ENCODE results near the gene SYTL4. TPM values are rescaled to one million over a fixed set of nuclear protein-coding genes. Genes with fewer than 3 reads are reported as not detected.
A peak's percentile ranks its signal among the peaks of the same experiment; 100 is the strongest.

SYTL4 gene
- polyA plus RNA-seq, 2 of the 4 experiments (the other 2 are of a cell fraction), result 3.3 to 3.9 TPM

DNA sequence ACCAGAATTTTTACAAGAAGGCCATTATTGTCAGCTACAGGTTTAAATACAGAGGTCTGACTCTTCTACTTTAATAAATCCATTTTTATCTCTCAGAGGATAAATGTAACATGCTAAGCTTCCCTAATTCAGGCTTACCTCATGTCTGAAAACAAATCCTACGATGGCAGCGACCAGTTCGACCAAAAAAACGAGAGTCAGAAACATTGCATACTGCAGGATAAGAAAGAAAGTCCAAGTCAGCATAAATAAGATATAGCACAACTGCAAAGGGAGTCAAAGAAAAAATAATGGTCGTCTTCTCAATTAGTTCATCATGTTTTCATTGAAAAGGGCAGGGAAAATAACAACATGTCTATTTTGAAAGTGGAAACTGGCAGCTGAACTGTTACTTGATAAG, 96.9 kb downstream of the SYTL4 start:
- no peaks in the 10 kb centered on the region for H3K9me3 ChIP-seq
- H3K27ac ChIP-seq, result no peak overlapping the region
- H3K4me1 ChIP-seq, result peaks cover 8% of the 10 kb centered on the region; the same call in 2 of the 3 replicates
- ATAC-seq (no peak), DNase-seq (ENCODE audit: low read depth in 1 of 2, low spot score in 1 of 2) (no peak), FAIRE-seq (peak; percentile 65)
- H3K4me2 ChIP-seq, result peak overlapping the region; percentile 80
- H3K4me3 ChIP-seq, result no peak overlapping the region
- ChIA-PET CTCF (no interaction called here), POLR2A (no interaction called here)
- WGBS (ENCODE audit: missing lambda C conversion rate), result 83% methylated on average over 5 of the region's 5 CpGs
- TF ChIP-seq MAFK (IDR thresholded peaks at IDR 0.05; ENCODE audit: partially characterized antibody), result peak; percentile 78
- no peak for TF ChIP-seq ZFP36 (IDR thresholded peaks at IDR 0.05; ENCODE audit: borderline replicate concordance, partially characterized antibody)

DNA sequence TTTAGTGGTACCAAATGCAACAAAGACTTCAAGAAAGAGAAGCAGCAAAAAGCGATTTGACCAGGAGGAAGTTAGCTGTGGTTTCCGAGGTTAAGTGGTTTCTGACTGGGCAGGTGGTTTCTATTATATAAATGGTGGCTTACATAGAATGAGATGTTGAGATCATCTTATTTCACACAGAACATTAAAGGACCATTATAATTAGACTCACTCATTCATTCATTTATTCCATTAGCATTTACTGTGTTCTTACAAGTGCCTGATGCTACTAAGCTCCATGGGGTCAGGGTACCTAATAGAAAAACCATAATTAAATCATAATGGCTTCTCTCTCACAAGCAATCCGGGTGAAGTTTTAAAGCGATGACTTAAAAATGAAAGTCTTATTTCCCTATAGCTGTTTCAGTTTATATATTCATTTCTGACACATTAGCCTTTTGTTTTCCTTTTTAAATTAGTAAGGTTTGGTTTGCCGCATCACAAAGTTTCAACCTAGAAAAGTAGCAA, 105.9 kb downstream of the SYTL4 start:
- DNase-seq (ENCODE audit: low read depth in 1 of 2, low spot score in 1 of 2) (no peak), FAIRE-seq (no peak), ATAC-seq (no peak)
- ChIA-PET POLR2A (no interaction called here), CTCF (interaction anchor here (1.7 kb wide), 1 partner anchor 11 kb away, joined by 9 read pairs; the partner anchor contains the start of gene TSPAN6)
- Histone ChIP-seq H3K4me3 (no peak overlapping the region), H3K4me2 (no peak overlapping the region), H3K27ac (no peak overlapping the region), H3K4me1 (no peaks in the 10 kb centered on the region), H3K9me3 (no peaks in the 10 kb centered on the region)
- 95% methylated on average over 5 of the region's 5 CpGs for WGBS (ENCODE audit: missing lambda C conversion rate)
- TF ChIP-seq FOXS1 (CRISPR knock-in tag; IDR thresholded peaks at IDR 0.05), result no peak
- TF ChIP-seq, protein P1, sequence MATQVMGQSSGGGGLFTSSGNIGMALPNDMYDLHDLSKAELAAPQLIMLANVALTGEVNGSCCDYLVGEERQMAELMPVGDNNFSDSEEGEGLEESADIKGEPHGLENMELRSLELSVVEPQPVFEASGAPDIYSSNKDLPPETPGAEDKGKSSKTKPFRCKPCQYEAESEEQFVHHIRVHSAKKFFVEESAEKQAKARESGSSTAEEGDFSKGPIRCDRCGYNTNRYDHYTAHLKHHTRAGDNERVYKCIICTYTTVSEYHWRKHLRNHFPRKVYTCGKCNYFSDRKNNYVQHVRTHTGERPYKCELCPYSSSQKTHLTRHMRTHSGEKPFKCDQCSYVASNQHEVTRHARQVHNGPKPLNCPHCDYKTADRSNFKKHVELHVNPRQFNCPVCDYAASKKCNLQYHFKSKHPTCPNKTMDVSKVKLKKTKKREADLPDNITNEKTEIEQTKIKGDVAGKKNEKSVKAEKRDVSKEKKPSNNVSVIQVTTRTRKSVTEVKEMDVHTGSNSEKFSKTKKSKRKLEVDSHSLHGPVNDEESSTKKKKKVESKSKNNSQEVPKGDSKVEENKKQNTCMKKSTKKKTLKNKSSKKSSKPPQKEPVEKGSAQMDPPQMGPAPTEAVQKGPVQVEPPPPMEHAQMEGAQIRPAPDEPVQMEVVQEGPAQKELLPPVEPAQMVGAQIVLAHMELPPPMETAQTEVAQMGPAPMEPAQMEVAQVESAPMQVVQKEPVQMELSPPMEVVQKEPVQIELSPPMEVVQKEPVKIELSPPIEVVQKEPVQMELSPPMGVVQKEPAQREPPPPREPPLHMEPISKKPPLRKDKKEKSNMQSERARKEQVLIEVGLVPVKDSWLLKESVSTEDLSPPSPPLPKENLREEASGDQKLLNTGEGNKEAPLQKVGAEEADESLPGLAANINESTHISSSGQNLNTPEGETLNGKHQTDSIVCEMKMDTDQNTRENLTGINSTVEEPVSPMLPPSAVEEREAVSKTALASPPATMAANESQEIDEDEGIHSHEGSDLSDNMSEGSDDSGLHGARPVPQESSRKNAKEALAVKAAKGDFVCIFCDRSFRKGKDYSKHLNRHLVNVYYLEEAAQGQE (IDR thresholded peaks at IDR 0.05), result no peak
- no peak for TF ChIP-seq NR3C1 (IDR thresholded peaks at IDR 0.05)
- TF ChIP-seq HOXB5 (CRISPR knock-in tag; IDR thresholded peaks at IDR 0.05), result no peak
- TF ChIP-seq RNF2 (IDR thresholded peaks at IDR 0.05; ENCODE audit: borderline replicate concordance, low read depth), result no peak
- no peak for TF ChIP-seq SREBF2 (IDR thresholded peaks at IDR 0.05)
- no peak for TF ChIP-seq ZC3H11A (IDR thresholded peaks at IDR 0.05)
- no peak for TF ChIP-seq RFX5 (IDR thresholded peaks at IDR 0.05)
- TF ChIP-seq PHF8 (IDR thresholded peaks at IDR 0.05; ENCODE audit: borderline replicate concordance, low read depth), result no peak
- TF ChIP-seq FOSL2 (IDR thresholded peaks at IDR 0.05), result no peak
- no peak for TF ChIP-seq FOSL2 (CRISPR knock-in tag; IDR thresholded peaks at IDR 0.05)
- TF ChIP-seq, protein P2, sequence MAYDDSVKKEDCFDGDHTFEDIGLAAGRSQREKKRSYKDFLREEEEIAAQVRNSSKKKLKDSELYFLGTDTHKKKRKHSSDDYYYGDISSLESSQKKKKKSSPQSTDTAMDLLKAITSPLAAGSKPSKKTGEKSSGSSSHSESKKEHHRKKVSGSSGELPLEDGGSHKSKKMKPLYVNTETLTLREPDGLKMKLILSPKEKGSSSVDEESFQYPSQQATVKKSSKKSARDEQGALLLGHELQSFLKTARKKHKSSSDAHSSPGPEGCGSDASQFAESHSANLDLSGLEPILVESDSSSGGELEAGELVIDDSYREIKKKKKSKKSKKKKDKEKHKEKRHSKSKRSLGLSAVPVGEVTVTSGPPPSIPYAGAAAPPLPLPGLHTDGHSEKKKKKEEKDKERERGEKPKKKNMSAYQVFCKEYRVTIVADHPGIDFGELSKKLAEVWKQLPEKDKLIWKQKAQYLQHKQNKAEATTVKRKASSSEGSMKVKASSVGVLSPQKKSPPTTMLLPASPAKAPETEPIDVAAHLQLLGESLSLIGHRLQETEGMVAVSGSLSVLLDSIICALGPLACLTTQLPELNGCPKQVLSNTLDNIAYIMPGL (CRISPR knock-in tag; IDR thresholded peaks at IDR 0.05; ENCODE audit: borderline replicate concordance), result no peak
- no peak for TF ChIP-seq CBX8 (IDR thresholded peaks at IDR 0.05)
- no peak for TF ChIP-seq GATA3 (IDR thresholded peaks at IDR 0.05; ENCODE audit: borderline replicate concordance)
- TF ChIP-seq RAD21 (conservative IDR thresholded peaks at IDR 0.05 in 1 of 2, IDR thresholded peaks at IDR 0.05 in 1 of 2), result no peak
- TF ChIP-seq ZSCAN20 (CRISPR knock-in tag; IDR thresholded peaks at IDR 0.05), result no peak

Other genes starting within 250 kb of the SYTL4 start
- gene TNMD, start 147.2 kb downstream of the SYTL4 start, polyA plus RNA-seq (2011; rRNA removed), result not detected in 2 replicates
- gene TNMD, start 147.2 kb downstream of the SYTL4 start, polyA plus RNA-seq (2017; fragmentation: RNase III; extraction: RNeasy Plus Mini Kit Qiagen cat#74134 plus additional on column Dnase treatment), result not detected in 3 replicates
- 61.4 and 71.1 TPM in 2 replicates for gene TSPAN6, start 95.3 kb downstream of the SYTL4 start, polyA plus RNA-seq (2011; rRNA removed)
- gene TSPAN6, start 95.3 kb downstream of the SYTL4 start, polyA plus RNA-seq (2017; fragmentation: RNase III; extraction: RNeasy Plus Mini Kit Qiagen cat#74134 plus additional on column Dnase treatment), result 41.1 to 51.7 TPM (median 46.0 TPM) in 3 replicates
- gene SRPX2, start 87.9 kb downstream of the SYTL4 start, polyA plus RNA-seq (2011; rRNA removed), result 6.7 and 9.6 TPM in 2 replicates
- gene SRPX2, start 87.9 kb downstream of the SYTL4 start, polyA plus RNA-seq (2017; fragmentation: RNase III; extraction: RNeasy Plus Mini Kit Qiagen cat#74134 plus additional on column Dnase treatment), result 1.7 to 3.9 TPM (median 2.3 TPM) in 3 replicates
- gene CSTF2, start 88.3 kb upstream of the SYTL4 start, polyA plus RNA-seq (2011; rRNA removed), result 47.0 and 59.2 TPM in 2 replicates
- 32.9 to 36.0 TPM (median 33.2 TPM) in 3 replicates for gene CSTF2, start 88.3 kb upstream of the SYTL4 start, polyA plus RNA-seq (2017; fragmentation: RNase III; extraction: RNeasy Plus Mini Kit Qiagen cat#74134 plus additional on column Dnase treatment)
- 1.4 and 2.4 TPM in 2 replicates for gene NOX1, start 142.2 kb upstream of the SYTL4 start, polyA plus RNA-seq (2011; rRNA removed)
- 0.07 TPM in 1 of 3 replicates, not detected in the others for gene NOX1, start 142.2 kb upstream of the SYTL4 start, polyA plus RNA-seq (2017; fragmentation: RNase III; extraction: RNeasy Plus Mini Kit Qiagen cat#74134 plus additional on column Dnase treatment)
- 0.50 and 0.65 TPM in 2 replicates for gene XKRX, start 196.8 kb upstream of the SYTL4 start, polyA plus RNA-seq (2011; rRNA removed)
- 0.12 to 0.16 TPM (median 0.13 TPM) in 3 replicates for gene XKRX, start 196.8 kb upstream of the SYTL4 start, polyA plus RNA-seq (2017; fragmentation: RNase III; extraction: RNeasy Plus Mini Kit Qiagen cat#74134 plus additional on column Dnase treatment)
- gene ARL13A, start 237.6 kb upstream of the SYTL4 start, polyA plus RNA-seq (2011; rRNA removed), result 0.12 TPM in 1 of 2 replicates, not detected in the other
- gene ARL13A, start 237.6 kb upstream of the SYTL4 start, polyA plus RNA-seq (2017; fragmentation: RNase III; extraction: RNeasy Plus Mini Kit Qiagen cat#74134 plus additional on column Dnase treatment), result 0.08 to 0.15 TPM (median 0.10 TPM) in 3 replicates